ENCODE results near the gene MFSD1.

DNA sequence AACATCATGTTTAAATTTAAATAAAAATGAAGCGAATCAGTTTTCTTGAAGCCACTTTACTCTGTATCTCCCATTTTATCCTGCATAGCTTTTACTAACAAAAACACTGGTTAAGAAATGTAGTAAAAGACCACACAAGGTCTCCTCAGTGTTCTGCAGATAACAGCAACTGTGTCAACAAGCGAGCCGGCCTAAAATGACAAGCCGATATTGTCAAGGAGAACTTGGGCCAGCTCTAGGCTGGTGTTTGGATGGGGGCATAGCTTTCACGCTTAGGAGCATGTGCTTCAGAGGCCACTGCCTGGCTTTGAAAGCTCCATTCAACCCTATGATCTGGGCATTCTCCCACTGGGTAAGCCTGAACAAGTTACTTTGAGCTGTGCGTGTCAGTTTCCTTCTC lies 38.1 kb downstream of the MFSD1 start:
- TF ChIP-seq, protein P1, sequence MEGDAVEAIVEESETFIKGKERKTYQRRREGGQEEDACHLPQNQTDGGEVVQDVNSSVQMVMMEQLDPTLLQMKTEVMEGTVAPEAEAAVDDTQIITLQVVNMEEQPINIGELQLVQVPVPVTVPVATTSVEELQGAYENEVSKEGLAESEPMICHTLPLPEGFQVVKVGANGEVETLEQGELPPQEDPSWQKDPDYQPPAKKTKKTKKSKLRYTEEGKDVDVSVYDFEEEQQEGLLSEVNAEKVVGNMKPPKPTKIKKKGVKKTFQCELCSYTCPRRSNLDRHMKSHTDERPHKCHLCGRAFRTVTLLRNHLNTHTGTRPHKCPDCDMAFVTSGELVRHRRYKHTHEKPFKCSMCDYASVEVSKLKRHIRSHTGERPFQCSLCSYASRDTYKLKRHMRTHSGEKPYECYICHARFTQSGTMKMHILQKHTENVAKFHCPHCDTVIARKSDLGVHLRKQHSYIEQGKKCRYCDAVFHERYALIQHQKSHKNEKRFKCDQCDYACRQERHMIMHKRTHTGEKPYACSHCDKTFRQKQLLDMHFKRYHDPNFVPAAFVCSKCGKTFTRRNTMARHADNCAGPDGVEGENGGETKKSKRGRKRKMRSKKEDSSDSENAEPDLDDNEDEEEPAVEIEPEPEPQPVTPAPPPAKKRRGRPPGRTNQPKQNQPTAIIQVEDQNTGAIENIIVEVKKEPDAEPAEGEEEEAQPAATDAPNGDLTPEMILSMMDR (IDR thresholded peaks at IDR 0.05) = no peak
- TF ChIP-seq EP300 (IDR thresholded peaks at IDR 0.05) (no peak), POLR2A (IDR thresholded peaks at IDR 0.05) (no peak)

Measured in tibial nerve (tissue), 4 donors.